Measurements from ENCODE around the gene FUT6.
"Not testable (repeated sequence)": the region's sequence is repeated elsewhere in the genome, so short reads cannot be mapped to it uniquely, and the experiment has no call there.

Gene FUT6

GRCh38 chr19:5877882-5878281, 38.4 kb upstream of the FUT6 start:
- no peak for TF ChIP-seq CTCF (conservative IDR thresholded peaks at IDR 0.05; ENCODE audit: low read depth, low read length)
- H3K4me3 ChIP-seq (ENCODE audit: low read length) = no peak overlapping the region
- no peak for DNase-seq (ENCODE audit: low read depth)

GRCh38 chr19:5877427-5877826, 37.9 kb upstream of the FUT6 start:
- no peak overlapping the region for H3K4me3 ChIP-seq (ENCODE audit: low read length)
- DNase-seq (ENCODE audit: low read depth) = no peak
- TF ChIP-seq CTCF (conservative IDR thresholded peaks at IDR 0.05; ENCODE audit: low read depth, low read length) = no peak

GRCh38 chr19:5874496-5874895, 35.0 kb upstream of the FUT6 start:
- not testable (repeated sequence) for H3K4me3 ChIP-seq (ENCODE audit: low read length); DNase-seq (ENCODE audit: low read depth)

- TF ChIP-seq CTCF (conservative IDR thresholded peaks at IDR 0.05; ENCODE audit: low read depth, low read length) = no peak
- no peak for DNase-seq (ENCODE audit: low read depth)
- H3K4me3 ChIP-seq (ENCODE audit: low read length) = no peak overlapping the region
Measured at GRCh38 chr19:5873617-5874199, 34.2 kb upstream of the FUT6 start.

- DNase-seq (ENCODE audit: low read depth) = no peak
- TF ChIP-seq CTCF (conservative IDR thresholded peaks at IDR 0.05; ENCODE audit: low read depth, low read length) = no peak
- H3K4me3 ChIP-seq (ENCODE audit: low read length) = no peak overlapping the region
Measured at GRCh38 chr19:5870986-5871394, 31.5 kb upstream of the FUT6 start.

GRCh38 chr19:5867201-5868136, 28.0 kb upstream of the FUT6 start:
- TF ChIP-seq CTCF (conservative IDR thresholded peaks at IDR 0.05; ENCODE audit: low read depth, low read length) = no peak
- no peak overlapping the region for H3K4me3 ChIP-seq (ENCODE audit: low read length)
- DNase-seq (ENCODE audit: low read depth) = no peak

- no peak for TF ChIP-seq CTCF (conservative IDR thresholded peaks at IDR 0.05; ENCODE audit: low read depth, low read length)
- no peak for DNase-seq (ENCODE audit: low read depth)
- H3K4me3 ChIP-seq (ENCODE audit: low read length) = no peak overlapping the region
Measured at GRCh38 chr19:5865772-5866171, 26.3 kb upstream of the FUT6 start.
